Kidney epithelial cell (primary cell): ENCODE results near the gene ELAC2. TPM values are rescaled to one million over a fixed set of nuclear protein-coding genes. Genes with fewer than 3 reads are reported as not detected.
"Not testable (repeated sequence)": the region's sequence is repeated elsewhere in the genome, so short reads cannot be mapped to it uniquely, and the experiment has no call there.

Source experiments
- DNase-seq: peaks from one replicate; pipeline ENCODE4 v3.0.0-alpha.2; 2010; ENCODE audit warnings: low read depth
- H3K27me3 ChIP-seq: 2 replicates; pipeline ENCODE4 v1.6.0; 2011; ENCODE audit warnings: low read length; ENCODE audit not compliant: control insufficient read depth, insufficient read depth
- H3K36me3 ChIP-seq: 2 replicates; pipeline ENCODE4 v1.5.1; 2011; ENCODE audit warnings: low read length; ENCODE audit not compliant: control insufficient read depth, insufficient read depth
- H3K4me3 ChIP-seq: 2 replicates; pipeline ENCODE4 v1.5.1; 2011; ENCODE audit warnings: low read depth, mild to moderate bottlenecking, control low read depth, low read length
- total RNA-seq: library from RNA; depleted of rRNA; stranded (reverse); fragments of >200 nt; gene quantifications from 2 replicates; pipeline ENCODE4 v1.2.3, GENCODE V29; 2015
- TF ChIP-seq, protein P1 (sequence below): IDR thresholded peaks from 2 replicates; pipeline ENCODE4 v1.5.1; 2011; ENCODE audit warnings: mild to moderate bottlenecking, moderate library complexity, low read length, control low read depth, inconsistent platforms; ENCODE audit not compliant: insufficient read depth, poor library complexity, severe bottlenecking

ELAC2 gene
- total RNA-seq, 1 donor from 2014 or later, result 73.7 TPM

- TF ChIP-seq, protein P1, sequence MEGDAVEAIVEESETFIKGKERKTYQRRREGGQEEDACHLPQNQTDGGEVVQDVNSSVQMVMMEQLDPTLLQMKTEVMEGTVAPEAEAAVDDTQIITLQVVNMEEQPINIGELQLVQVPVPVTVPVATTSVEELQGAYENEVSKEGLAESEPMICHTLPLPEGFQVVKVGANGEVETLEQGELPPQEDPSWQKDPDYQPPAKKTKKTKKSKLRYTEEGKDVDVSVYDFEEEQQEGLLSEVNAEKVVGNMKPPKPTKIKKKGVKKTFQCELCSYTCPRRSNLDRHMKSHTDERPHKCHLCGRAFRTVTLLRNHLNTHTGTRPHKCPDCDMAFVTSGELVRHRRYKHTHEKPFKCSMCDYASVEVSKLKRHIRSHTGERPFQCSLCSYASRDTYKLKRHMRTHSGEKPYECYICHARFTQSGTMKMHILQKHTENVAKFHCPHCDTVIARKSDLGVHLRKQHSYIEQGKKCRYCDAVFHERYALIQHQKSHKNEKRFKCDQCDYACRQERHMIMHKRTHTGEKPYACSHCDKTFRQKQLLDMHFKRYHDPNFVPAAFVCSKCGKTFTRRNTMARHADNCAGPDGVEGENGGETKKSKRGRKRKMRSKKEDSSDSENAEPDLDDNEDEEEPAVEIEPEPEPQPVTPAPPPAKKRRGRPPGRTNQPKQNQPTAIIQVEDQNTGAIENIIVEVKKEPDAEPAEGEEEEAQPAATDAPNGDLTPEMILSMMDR, result no peak
- Histone ChIP-seq H3K27me3 (no peaks in the 10 kb centered on the region), H3K36me3 (no peaks in the 10 kb centered on the region), H3K4me3 (no peak overlapping the region)
- DNase-seq, result no peak
Measured at GRCh38 chr17:12979826-12980500, 37.9 kb downstream of the ELAC2 start.

- TF ChIP-seq, protein P1, result no peak
- DNase-seq, result no peak
Measured at GRCh38 chr17:12979246-12979645, 38.6 kb downstream of the ELAC2 start.

GRCh38 chr17:12978787-12979186 is 39.0 kb downstream of the ELAC2 start:
- DNase-seq, H3K36me3 ChIP-seq, H3K4me3 ChIP-seq, H3K27me3 ChIP-seq: not testable (repeated sequence)

More at GRCh38 chr17:12979246-12979645, 38.6 kb downstream of the ELAC2 start:
- Histone ChIP-seq H3K27me3 (no peaks in the 10 kb centered on the region), H3K36me3 (no peaks in the 10 kb centered on the region), H3K4me3 (no peak overlapping the region)

GRCh38 chr17:12977008-12977751 is 40.6 kb downstream of the ELAC2 start:
- no peak for DNase-seq
- Histone ChIP-seq H3K36me3 (no peaks in the 10 kb centered on the region), H3K4me3 (no peak overlapping the region), H3K27me3 (peaks cover 5% of the 10 kb centered on the region)
- TF ChIP-seq, protein P1, result no peak

DNA sequence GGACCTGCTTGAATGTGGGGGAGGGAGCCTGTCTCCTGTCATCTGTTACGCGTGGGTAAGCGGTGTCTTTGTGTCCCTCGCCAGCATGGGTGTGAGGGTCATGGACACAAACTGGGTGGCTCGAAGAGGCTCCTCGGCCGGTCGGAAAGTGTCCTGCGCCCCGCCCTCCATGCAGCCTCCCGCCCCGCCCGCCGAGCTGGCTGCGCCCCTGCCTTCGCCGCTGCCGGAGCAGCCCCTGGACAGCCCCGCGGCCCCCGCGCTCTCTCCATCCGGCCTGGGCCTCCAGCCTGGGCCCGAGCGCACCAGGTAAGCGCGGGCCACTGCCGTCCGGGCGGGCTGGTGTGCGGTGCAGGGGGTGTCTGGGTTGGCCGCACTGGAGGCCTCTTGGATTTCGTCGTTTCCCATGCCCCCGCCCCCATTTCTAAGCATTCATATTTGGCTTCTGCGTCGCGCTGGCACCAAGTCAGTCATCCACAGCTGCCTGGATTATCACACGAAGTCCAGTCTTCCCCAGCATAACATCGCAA is 43.8 kb downstream of the ELAC2 start:
- TF ChIP-seq, protein P1, result no peak
- no peak for DNase-seq
- Histone ChIP-seq H3K4me3 (peak overlapping the region; percentile 23), H3K36me3 (no peaks in the 10 kb centered on the region), H3K27me3 (peaks cover 5% of the 10 kb centered on the region)

GRCh38 chr17:12973496-12974004 is 44.3 kb downstream of the ELAC2 start:
- peaks cover 5% of the 10 kb centered on the region for H3K27me3 ChIP-seq
- H3K36me3 ChIP-seq, result no peaks in the 10 kb centered on the region
- H3K4me3 ChIP-seq, result peak overlapping the region; percentile 23
- TF ChIP-seq, protein P1, result no peak
- DNase-seq, result no peak
